NCI-H748 treated with DMSO at 0.1 percent for 48 hours (cell line): ENCODE data around the gene TACC3.

ENCODE experiments used
- DNase-seq: peaks from one replicate; lab custom pipeline; 2025; lab: John Stamatoyannopoulos, UW

The TACC3 gene

GRCh38 chr4:1703867-1704266, 17.5 kb upstream of the TACC3 start:
- DNase-seq: no peak

GRCh38 chr4:1705732-1706131, 15.6 kb upstream of the TACC3 start:
- no peak for DNase-seq

- no peak for DNase-seq
Measured at GRCh38 chr4:1706358-1706757, 15.0 kb upstream of the TACC3 start.

- no peak for DNase-seq
Measured at GRCh38 chr4:1708581-1708980, 12.7 kb upstream of the TACC3 start.

GRCh38 chr4:1711055-1711570, 10.2 kb upstream of the TACC3 start:
- no peak for DNase-seq

GRCh38 chr4:1711571-1712215, 9.6 kb upstream of the TACC3 start:
- no peak for DNase-seq

- peak; percentile 40 for DNase-seq
Measured at GRCh38 chr4:1712216-1713002, 8.9 kb upstream of the TACC3 start, which contains the start of gene SLBP. Gene SLBP (minus strand): TSS chr4:1712319. CDS start chr4:1712188, 131 bp downstream.

- no peak for DNase-seq
Measured at GRCh38 chr4:1713003-1713851, 8.1 kb upstream of the TACC3 start.

- no peak for DNase-seq
Measured at GRCh38 chr4:1714303-1715001, 6.9 kb upstream of the TACC3 start.

- DNase-seq: no peak
Measured at GRCh38 chr4:1715002-1715758, 6.1 kb upstream of the TACC3 start.

- DNase-seq: no peak
Measured at GRCh38 chr4:1716065-1716945, 5.0 kb upstream of the TACC3 start.

GRCh38 chr4:1717129-1718094, 3.9 kb upstream of the TACC3 start:
- no peak for DNase-seq

- no peak for DNase-seq
Measured at GRCh38 chr4:1718095-1718850, 3.0 kb upstream of the TACC3 start.

GRCh38 chr4:1720163-1720983, 948 bp upstream of the TACC3 start:
- no peak for DNase-seq

GRCh38 chr4:1721666-1722550, 587 bp downstream of the TACC3 start:
- no peak for DNase-seq

- no peak for DNase-seq
Measured at GRCh38 chr4:1722551-1723118, 1.3 kb downstream of the TACC3 start.
